Measurements from ENCODE around the gene ANKRD33.

ANKRD33 gene

DNA sequence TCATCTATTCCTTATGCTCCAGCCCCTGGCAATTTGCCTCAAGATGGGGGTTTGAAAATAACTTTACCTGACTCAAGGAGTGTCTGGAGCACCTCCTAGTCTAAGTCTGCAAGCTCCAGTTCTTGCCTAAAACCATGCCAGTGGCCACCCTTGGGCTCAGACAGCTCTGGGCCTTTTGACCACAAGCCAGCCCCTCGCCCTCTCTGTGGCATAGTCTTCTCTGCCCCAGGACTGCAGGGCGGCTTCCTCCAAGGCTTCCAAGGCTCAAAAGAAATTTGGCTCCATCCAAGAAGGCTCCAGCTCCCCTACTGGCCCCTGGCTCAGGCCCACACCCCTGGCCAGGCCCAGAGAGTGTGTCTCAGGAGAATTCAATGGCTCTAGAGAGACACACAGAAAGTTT lies 34.2 kb downstream of the ANKRD33 start:
- no peak for DNase-seq

DNA sequence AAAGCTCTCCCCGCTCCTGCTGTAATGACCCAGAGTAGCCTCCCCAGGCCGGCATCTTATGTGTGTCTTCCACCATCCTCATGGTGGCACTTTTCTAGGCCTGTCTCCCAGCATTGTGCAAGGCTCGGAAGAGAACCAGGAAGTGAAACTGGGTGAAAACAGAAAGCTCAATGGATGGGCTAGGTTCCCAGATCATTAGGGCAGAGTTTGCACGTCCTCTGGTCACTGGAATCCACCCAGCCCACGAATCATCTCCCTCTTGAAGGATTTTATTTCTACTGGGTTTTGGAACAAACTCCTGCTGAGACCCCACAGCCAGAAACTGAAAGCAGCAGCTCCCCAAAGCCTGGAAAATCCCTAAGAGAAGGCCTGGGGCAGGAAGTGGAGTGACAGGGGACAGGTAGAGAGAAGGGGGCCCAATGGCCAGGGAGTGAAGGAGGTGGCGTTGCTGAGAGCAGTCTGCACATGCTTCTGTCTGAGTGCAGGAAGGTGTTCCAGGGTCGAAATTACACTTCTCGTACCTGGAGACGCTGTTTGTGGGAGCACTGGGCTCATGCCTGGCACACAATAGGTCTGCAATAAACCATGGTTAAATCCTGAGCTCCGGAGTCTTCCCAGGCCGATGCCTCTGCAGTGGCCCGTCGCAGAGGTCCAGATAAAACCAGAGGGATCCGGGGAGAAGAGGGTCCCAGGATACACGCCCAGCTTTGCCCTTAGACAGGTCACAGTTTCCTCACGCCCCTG lies 35.0 kb downstream of the ANKRD33 start:
- DNase-seq, result no peak

DNA sequence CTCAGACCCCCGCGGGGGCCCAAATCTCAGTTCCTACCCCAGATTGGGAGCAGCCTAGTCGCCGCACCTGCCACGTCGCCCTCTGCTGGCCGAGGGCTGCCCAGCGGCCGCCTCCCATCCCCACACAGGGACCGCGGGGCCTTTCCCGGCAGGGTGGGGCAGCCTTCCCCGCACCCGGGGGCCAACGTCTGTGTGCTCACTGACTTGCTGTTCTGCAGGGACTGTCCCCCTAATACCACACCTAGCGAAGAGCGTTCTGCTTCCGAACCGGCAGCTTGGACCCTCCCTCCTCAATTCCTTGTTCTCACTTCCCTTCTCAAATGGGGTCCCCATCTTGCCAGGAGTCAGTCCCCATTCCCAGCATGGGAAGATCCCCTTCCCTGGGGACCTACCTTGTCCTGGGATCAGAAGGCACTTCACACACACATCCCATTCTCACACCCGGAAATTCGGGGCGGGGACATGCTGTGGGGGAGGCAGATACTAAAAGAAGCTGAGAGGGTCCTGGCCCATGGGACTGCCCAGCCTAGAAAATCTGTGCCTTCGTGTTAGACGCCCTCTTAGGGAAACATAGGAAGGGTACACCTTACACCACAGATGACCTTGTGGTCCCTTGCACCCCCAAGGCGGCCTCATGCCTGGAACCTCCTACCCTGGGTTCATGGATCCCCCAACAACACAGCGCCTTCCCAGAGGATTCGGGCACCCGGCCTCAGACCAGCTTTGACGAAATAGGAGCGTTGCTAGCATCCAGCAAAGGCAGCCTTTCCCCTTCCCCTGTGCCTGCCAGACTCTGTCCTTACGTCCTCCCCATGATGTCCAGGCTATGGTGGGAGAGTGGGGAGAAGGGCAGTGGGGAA lies 35.8 kb downstream of the ANKRD33 start:
- DNase-seq, result no peak

GRCh38 chr12:51924551-51925319 lies 36.8 kb downstream of the ANKRD33 start:
- no peak for DNase-seq

GRCh38 chr12:51925346-51926063 lies 37.6 kb downstream of the ANKRD33 start:
- no peak for DNase-seq

DNA sequence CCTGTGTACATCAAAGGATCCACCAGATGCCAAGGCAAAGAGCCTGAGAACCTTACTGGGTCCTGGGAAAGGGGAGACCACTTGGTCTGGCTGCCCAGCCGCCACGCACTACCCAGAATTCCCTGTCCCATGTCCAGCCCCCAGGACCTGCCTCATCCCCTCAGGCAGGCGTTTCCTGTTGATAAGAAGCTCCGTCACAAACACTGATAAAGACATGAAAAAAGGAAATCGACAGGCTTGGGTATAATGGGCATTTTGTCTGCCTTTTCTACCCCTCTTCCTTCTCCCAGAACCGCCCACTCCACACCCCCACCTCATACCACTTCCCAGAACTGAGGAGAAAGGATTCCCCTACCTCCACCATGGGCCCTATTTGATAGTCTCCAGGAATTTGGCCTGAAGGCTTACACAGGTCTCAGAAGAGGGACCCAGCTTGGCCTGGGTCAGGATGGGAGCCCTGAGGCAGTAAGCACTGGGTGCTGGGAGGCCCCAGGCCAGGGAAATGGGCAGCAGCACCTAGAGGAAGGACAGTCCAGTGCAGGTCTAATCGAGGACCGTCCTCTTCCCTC lies 38.2 kb downstream of the ANKRD33 start:
- DNase-seq, result no peak

GRCh38 chr12:51926718-51927117 lies 38.8 kb downstream of the ANKRD33 start:
- DNase-seq, result no peak

DNA sequence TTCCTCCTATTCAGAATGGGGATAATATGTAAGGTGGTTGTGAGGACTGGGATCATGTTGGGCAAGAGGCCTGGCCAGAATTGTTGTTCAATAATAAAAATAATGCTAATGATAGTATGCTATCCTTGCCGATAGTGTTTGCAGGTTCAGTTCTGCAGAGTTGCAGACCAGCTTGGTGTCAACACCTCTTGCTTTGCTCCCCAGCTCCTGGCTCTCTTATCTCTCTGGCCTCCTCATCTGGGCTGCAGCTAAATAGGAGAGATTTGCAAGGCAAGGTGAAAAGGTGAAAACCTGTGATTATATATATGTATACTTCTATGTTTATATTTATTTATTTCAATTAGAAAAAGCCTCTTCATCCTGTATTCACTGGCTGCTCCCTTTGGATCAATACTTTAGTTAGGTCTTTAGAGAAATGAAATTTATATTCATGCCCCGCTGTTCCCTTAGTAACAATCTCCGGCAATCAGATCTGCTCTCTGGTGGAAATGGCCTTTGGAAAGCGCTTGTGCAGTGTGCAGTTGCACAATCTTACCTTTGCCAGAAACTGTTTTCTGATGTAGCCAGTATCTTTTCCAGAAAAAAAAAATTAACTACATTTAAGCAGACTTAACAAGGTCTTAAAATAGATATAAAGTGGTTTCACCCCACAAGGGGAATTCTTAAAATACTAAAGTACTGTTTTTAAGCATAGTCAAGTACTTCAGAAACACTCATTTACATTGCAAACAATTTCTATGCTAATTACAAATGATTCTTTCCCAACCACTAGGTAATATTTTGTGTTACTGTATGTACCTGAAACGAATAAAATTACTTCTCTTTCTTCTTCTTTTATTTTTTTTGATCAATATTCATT lies 44.5 kb downstream of the ANKRD33 start:
- DNase-seq, result no peak

DNA sequence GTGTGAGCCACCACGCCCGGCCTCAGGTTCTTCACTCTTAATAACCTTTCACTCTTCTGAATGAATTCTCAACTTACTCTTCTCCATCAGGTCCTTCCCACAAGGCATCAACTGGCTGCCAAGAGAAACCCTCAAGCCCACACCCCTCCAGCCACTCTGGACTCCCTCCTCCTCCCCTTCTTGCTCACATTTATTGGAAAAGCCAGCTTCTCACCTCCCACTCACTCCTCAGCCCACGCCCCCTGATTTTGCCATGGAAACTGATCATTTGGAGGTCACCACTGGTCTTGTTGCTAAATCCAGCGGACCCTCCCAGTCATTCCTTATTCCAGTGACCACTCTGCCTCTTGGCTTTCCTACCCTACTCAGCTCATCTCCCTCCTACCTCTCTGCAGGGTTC lies 46.2 kb downstream of the ANKRD33 start:
- no peak for DNase-seq

GRCh38 chr12:51937926-51938325 lies 50.0 kb downstream of the ANKRD33 start:
- no peak for DNase-seq

GRCh38 chr12:51938726-51939125 lies 50.8 kb downstream of the ANKRD33 start:
- DNase-seq, result no peak

DNA sequence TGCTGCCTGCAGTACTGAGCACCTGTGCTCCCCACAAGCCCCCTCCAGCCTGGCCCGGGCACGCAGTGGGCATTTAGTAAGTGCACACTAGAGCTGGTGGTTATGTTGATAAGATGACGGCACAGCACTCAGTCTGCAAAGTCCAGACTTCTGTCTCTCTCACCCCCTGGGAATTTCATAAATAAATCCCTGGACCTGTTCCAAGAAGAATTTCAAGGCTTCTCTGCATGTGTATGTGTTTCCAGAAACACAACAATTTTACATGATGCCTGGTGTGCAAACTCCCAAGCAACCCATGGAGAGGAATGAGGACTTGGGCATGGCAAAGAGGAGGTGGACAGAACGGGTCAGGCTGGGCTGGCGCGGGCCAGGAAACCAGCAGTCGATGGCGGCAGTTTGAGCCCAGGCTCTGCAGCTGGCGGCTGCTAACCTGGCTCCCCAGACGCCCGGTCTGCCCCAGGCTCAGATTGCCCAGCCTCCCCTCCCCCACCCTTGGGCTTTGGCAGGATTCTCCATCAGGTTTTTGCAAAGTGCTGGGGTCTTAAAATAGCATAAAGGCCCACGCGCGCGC lies 53.2 kb downstream of the ANKRD33 start:
- peak; percentile 23 for DNase-seq
